GM23338 (cell line): ENCODE data around the gene HNRNPC. TPM values are rescaled to one million over a fixed set of nuclear protein-coding genes. Genes with fewer than 3 reads are reported as not detected.

Experiments used
- ATAC-seq: fragments of 200-7000 bp; cut with Tn5 transposase; 3 replicates; pipeline ENCODE4 v1.9.1; 2020
- DNase-seq: peaks from one replicate; pipeline ENCODE4 v3.0.0-alpha.2; 2015; ENCODE audit warnings: low spot score
- H2AFZ ChIP-seq: fragments of 200-600 bp; sonication (generic); 2 replicates; pipeline ENCODE4 v1.8.0; 2016; ENCODE audit warnings: antibody characterized with exemption, mild to moderate bottlenecking, moderate library complexity
- H3F3A ChIP-seq: fragments of 200-600 bp; sonication (generic); replicated peaks from 2 replicates; pipeline ENCODE4 v1.8.0; 2017; ENCODE audit warnings: antibody characterized with exemption, mixed run types, low read depth
- H3K27ac ChIP-seq: fragments of 200-600 bp; sonication (generic); 2 replicates; pipeline ENCODE4 v1.6.1; 2016; ENCODE audit warnings: low read depth
- H3K27me3 ChIP-seq: fragments of 200-600 bp; sonication (generic); 2 replicates; pipeline ENCODE4 v1.8.0; 2016; ENCODE audit warnings: mild to moderate bottlenecking, mixed run types, moderate library complexity; ENCODE audit not compliant: insufficient read depth
- H3K36me3 ChIP-seq: fragments of 200-600 bp; sonication (generic); 2 replicates; pipeline ENCODE4 v1.8.0; 2016; ENCODE audit warnings: mild to moderate bottlenecking; ENCODE audit not compliant: insufficient read depth
- H3K4me1 ChIP-seq: fragments of 200-600 bp; sonication (generic); 2 replicates; pipeline ENCODE4 v1.8.0; 2016; ENCODE audit warnings: mild to moderate bottlenecking, moderate library complexity; ENCODE audit not compliant: insufficient read depth
- H3K4me2 ChIP-seq: fragments of 200-600 bp; sonication (generic); 2 replicates; pipeline ENCODE4 v1.7.1; 2017; ENCODE audit warnings: mixed run types
- H3K4me3 ChIP-seq: fragments of 200-600 bp; sonication (generic); 2 replicates; pipeline ENCODE4 v1.6.1; 2016; ENCODE audit warnings: mixed run types
- H3K79me2 ChIP-seq: fragments of 200-600 bp; sonication (generic); replicated peaks from 2 replicates; pipeline ENCODE4 v1.8.0; 2017; ENCODE audit warnings: mild to moderate bottlenecking; ENCODE audit not compliant: insufficient read depth
- H3K9me2 ChIP-seq: fragments of 200-600 bp; sonication (generic); 2 replicates; pipeline ENCODE4 v1.8.0; 2017; ENCODE audit not compliant: insufficient read depth
- H4K20me1 ChIP-seq: fragments of 200-600 bp; sonication (generic); replicated peaks from 2 replicates; pipeline ENCODE4 v1.8.0; 2017; ENCODE audit warnings: mild to moderate bottlenecking; ENCODE audit not compliant: insufficient read depth
- H3K27ac Mint-ChIP-seq: 2 replicates; pipeline ENCODE4 v1.8.0; 2020; ENCODE audit warnings: inconsistent platforms, mild to moderate bottlenecking, moderate library complexity, mixed read lengths
- H3K27me3 Mint-ChIP-seq: 3 replicates; pipeline ENCODE4 v1.8.0; 2022; ENCODE audit warnings: low read depth, mild to moderate bottlenecking, moderate library complexity, mixed read lengths, inconsistent platforms; ENCODE audit not compliant: insufficient read depth, poor library complexity
- H3K36me3 Mint-ChIP-seq: 3 replicates; pipeline ENCODE4 v1.8.0; 2021; ENCODE audit warnings: low read depth, mild to moderate bottlenecking, inconsistent platforms, moderate library complexity, mixed read lengths
- H3K4me1 Mint-ChIP-seq: 3 replicates; pipeline ENCODE4 v1.8.0; 2020; ENCODE audit warnings: mild to moderate bottlenecking, inconsistent platforms, mixed read lengths
- H3K4me3 Mint-ChIP-seq: 3 replicates; pipeline ENCODE4 v1.8.0; 2021; ENCODE audit warnings: moderate library complexity, mild to moderate bottlenecking, inconsistent platforms, mixed read lengths
- H3K9me3 Mint-ChIP-seq: 3 replicates; pipeline ENCODE4 v1.8.0; 2020; ENCODE audit warnings: moderate library complexity, mild to moderate bottlenecking, inconsistent platforms, mixed read lengths
- ETS1 ChIP-seq: IDR thresholded peaks from 2 replicates; pipeline ENCODE4 v1.6.1; 2016; ENCODE audit warnings: antibody characterized with exemption
- EZH2 ChIP-seq: fragments of 200-600 bp; sonication (generic); IDR thresholded peaks from one replicate; pipeline ENCODE4 v1.8.0; 2017; ENCODE audit warnings: antibody characterized with exemption, mild to moderate bottlenecking, low read depth; ENCODE audit not compliant: unreplicated experiment
- REST ChIP-seq: IDR thresholded peaks from one replicate; pipeline ENCODE4 v1.6.1; 2018; ENCODE audit warnings: antibody characterized with exemption; ENCODE audit not compliant: unreplicated experiment
- STAT1 ChIP-seq: IDR thresholded peaks from one replicate; pipeline ENCODE4 v1.6.1; 2016; ENCODE audit warnings: antibody characterized with exemption; ENCODE audit not compliant: unreplicated experiment
- ZNF331 ChIP-seq: fragments of 250-450 bp; sonication (Bioruptor Pico); IDR thresholded peaks from 2 replicates; pipeline ENCODE4 v1.5.0; 2020; ENCODE audit warnings: low read depth, mild to moderate bottlenecking, moderate library complexity
- ZNF462 ChIP-seq: fragments of 250-450 bp; sonication (Bioruptor Pico); IDR thresholded peaks from 2 replicates; pipeline ENCODE4 v1.5.0; 2020; ENCODE audit warnings: mild to moderate bottlenecking, moderate library complexity
- polyA plus RNA-seq: library from polyadenylated mRNA; unstranded; fragments of >200 nt; fragmentation: Nextera tagmentation; extraction: Ambion mirVana; gene quantifications from 2 replicates; pipeline ENCODE4 v1.2.1, GENCODE V29; 2016
- total RNA-seq: library from RNA; depleted of rRNA; stranded (reverse); fragments of >200 nt; shearing (Covaris generic); gene quantifications from 2 replicates; pipeline ENCODE4 v1.2.3, GENCODE V29; 2014

HNRNPC gene
- total and polyA plus RNA-seq, 2 experiments from 2014 or later: 1,259 to 1,296 TPM

- Histone ChIP-seq H3K9me2 (no peaks in the 10 kb centered on the region), H3K27me3 (no peaks in the 10 kb centered on the region), H3K36me3 (no peaks in the 10 kb centered on the region), H4K20me1 (0 out of 2 replicates have a peak, but pooled peaks cover 2% of the 10 kb centered on the region), H3K4me2 (no peak overlapping the region), H3K27ac (no peak overlapping the region), H3K4me3 (no peak overlapping the region), H2AFZ (no peak overlapping the region), H3K4me1 (no peaks in the 10 kb centered on the region; the same call in 1 of the 2 replicates), H3K79me2 (no peaks in the 10 kb centered on the region), H3F3A (peaks cover 11% of the 10 kb centered on the region; the same call in 1 of the 2 replicates)
- no peak for TF ChIP-seq ETS1
- TF ChIP-seq EZH2: no peak
- TF ChIP-seq ZNF462 (CRISPR knock-in tag): no peak
- TF ChIP-seq STAT1: no peak
- TF ChIP-seq ZNF331 (CRISPR knock-in tag): no peak
- no peak for TF ChIP-seq REST
- H3K27ac Mint-ChIP-seq: no peak overlapping the region
- H3K4me3 Mint-ChIP-seq: no peak overlapping the region
- H3K36me3 Mint-ChIP-seq: no peaks in the 10 kb centered on the region; the same call in 2 of the 3 replicates
- no peak for DNase-seq
- ATAC-seq: no peak
- peaks cover 13% of the 10 kb centered on the region for H3K27me3 Mint-ChIP-seq
- H3K4me1 Mint-ChIP-seq: peaks cover 7% of the 10 kb centered on the region
- peaks cover 3% of the 10 kb centered on the region; the same call in 1 of the 3 replicates for H3K9me3 Mint-ChIP-seq
Observed at GRCh38 chr14:21197418-21198205, 71.6 kb downstream of the HNRNPC start.
